Measurements from ENCODE around the gene METRN. TPM values are rescaled to one million over a fixed set of nuclear protein-coding genes. Genes with fewer than 3 reads are reported as not detected.

METRN gene
- total and polyA plus RNA-seq, 10 donors, result 7.2 to 31.9 (median 14.6) TPM

GRCh38 chr16:700684-701584, 14.0 kb upstream of the METRN start:
- Histone ChIP-seq H3K4me1 (peaks cover 1 to 41% (median 23%) of the 10 kb centered on the region in 6 donors), H3K27me3 (replicated peaks in 1 of 7) (peaks cover 6 to 100% (median 77%) of the 10 kb centered on the region in 7 donors), H3K27ac (no peak overlapping the region), H3K36me3 (no peaks in the 10 kb centered on the region), H3K9me3 (no peaks in the 10 kb centered on the region), H3K4me3 (peak overlapping the region in 1 of 8 donors; percentile 18)
- DNase-seq, result no peak
- intact Hi-C loops (cut with DNase I; ENCODE audit: low total_unique reads), result no loop called here
- TF ChIP-seq POLR2AphosphoS5 (IDR thresholded peaks at IDR 0.05) (no peak), POLR2A (IDR thresholded peaks at IDR 0.05) (no peak)
- TF ChIP-seq, protein P1, sequence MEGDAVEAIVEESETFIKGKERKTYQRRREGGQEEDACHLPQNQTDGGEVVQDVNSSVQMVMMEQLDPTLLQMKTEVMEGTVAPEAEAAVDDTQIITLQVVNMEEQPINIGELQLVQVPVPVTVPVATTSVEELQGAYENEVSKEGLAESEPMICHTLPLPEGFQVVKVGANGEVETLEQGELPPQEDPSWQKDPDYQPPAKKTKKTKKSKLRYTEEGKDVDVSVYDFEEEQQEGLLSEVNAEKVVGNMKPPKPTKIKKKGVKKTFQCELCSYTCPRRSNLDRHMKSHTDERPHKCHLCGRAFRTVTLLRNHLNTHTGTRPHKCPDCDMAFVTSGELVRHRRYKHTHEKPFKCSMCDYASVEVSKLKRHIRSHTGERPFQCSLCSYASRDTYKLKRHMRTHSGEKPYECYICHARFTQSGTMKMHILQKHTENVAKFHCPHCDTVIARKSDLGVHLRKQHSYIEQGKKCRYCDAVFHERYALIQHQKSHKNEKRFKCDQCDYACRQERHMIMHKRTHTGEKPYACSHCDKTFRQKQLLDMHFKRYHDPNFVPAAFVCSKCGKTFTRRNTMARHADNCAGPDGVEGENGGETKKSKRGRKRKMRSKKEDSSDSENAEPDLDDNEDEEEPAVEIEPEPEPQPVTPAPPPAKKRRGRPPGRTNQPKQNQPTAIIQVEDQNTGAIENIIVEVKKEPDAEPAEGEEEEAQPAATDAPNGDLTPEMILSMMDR (IDR thresholded peaks at IDR 0.05 in 8 of 11, conservative IDR thresholded peaks at IDR 0.05 in 3 of 11), result no peak
- WGBS, 5 donors, result 7 to 14% (median 7%) methylated on average over 37 to 76 of the region's 76 CpGs

DNA sequence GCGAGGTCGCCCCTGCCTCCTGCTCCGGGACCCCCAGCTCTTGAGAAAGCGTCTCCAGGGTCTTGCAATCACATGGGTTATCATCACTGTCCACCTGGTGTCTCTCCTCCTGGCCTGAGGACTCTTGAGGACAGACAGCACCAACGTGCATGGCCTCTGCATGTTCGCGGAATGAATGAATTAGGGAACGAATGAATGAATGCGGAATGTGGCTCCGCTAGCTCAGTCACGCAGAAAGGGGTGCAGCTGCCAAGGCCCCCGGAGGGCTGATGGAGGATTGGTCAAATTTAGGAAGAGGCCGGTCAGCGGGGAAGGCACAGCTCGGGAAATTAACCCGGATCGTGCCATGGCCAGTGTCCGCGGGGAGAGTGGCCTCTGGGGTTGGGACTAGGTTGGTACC, 12.6 kb upstream of the METRN start:
- peaks cover 6 to 100% (median 82%) of the 10 kb centered on the region in 7 donors for H3K27me3 ChIP-seq (replicated peaks in 1 of 7)
- 85 to 88% (median 86%) methylated on average over 19 of the region's 19 CpGs for WGBS, 5 donors
- no peaks in the 10 kb centered on the region for H3K36me3 ChIP-seq
- intact Hi-C loops (cut with DNase I; ENCODE audit: low total_unique reads), result no loop called here
- TF ChIP-seq, protein P1 (IDR thresholded peaks at IDR 0.05 in 8 of 11, conservative IDR thresholded peaks at IDR 0.05 in 3 of 11), result no peak
- no peak for TF ChIP-seq POLR2A (IDR thresholded peaks at IDR 0.05)
- no peak for TF ChIP-seq POLR2AphosphoS5 (IDR thresholded peaks at IDR 0.05)
- no peak overlapping the region for H3K27ac ChIP-seq
- no peak overlapping the region for H3K4me3 ChIP-seq
- H3K9me3 ChIP-seq, result no peaks in the 10 kb centered on the region
- no peak for DNase-seq
- peaks cover 0 to 46% (median 22%) of the 10 kb centered on the region in 6 donors for H3K4me1 ChIP-seq

GRCh38 chr16:703406-703805, 11.5 kb upstream of the METRN start:
- WGBS, 5 donors, result 67 to 82% (median 81%) methylated on average over 1 to 12 of the region's 12 CpGs
- Histone ChIP-seq H3K27ac (no peak overlapping the region), H3K4me1 (peaks cover 0 to 46% (median 22%) of the 10 kb centered on the region in 6 donors), H3K4me3 (no peak overlapping the region), H3K27me3 (replicated peaks in 1 of 7) (peaks cover 6 to 99% (median 91%) of the 10 kb centered on the region in 7 donors), H3K36me3 (no peaks in the 10 kb centered on the region), H3K9me3 (no peaks in the 10 kb centered on the region)
- no peak for DNase-seq
- no peak for TF ChIP-seq POLR2AphosphoS5 (IDR thresholded peaks at IDR 0.05)
- no peak for TF ChIP-seq POLR2A (IDR thresholded peaks at IDR 0.05)
- TF ChIP-seq, protein P1 (IDR thresholded peaks at IDR 0.05 in 8 of 11, conservative IDR thresholded peaks at IDR 0.05 in 3 of 11), result no peak
- intact Hi-C loops (cut with DNase I; ENCODE audit: low total_unique reads), result no loop called here

DNA sequence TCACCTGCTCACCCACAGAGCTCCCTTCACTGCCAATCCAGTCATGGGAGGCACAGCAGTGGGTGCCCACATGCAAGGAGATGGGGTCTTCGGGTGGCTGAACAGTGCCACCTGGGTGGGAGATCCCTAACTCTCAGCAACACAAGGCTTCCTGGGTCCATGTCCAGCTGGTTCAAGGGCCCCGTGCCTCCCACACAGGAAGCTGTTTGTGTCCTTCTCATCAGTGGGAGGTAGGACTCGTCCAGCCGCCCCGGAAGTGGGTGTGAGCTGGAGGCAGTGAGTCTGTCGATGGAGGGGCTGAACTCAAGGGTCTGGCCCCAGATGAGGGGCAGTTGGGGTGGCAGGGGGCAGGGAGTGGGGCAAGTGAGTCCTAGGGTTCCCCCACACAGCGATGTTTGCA, 10.9 kb upstream of the METRN start:
- WGBS, 5 donors, result 54 to 80% (median 68%) methylated on average over 1 to 7 of the region's 7 CpGs
- Histone ChIP-seq H3K9me3 (no peaks in the 10 kb centered on the region), H3K27ac (no peak overlapping the region), H3K27me3 (replicated peaks in 1 of 7) (peaks cover 6 to 100% (median 96%) of the 10 kb centered on the region in 7 donors), H3K4me1 (peaks cover 0 to 46% (median 22%) of the 10 kb centered on the region in 6 donors), H3K36me3 (no peaks in the 10 kb centered on the region), H3K4me3 (no peak overlapping the region)
- TF ChIP-seq, protein P1 (IDR thresholded peaks at IDR 0.05 in 8 of 11, conservative IDR thresholded peaks at IDR 0.05 in 3 of 11), result no peak
- TF ChIP-seq POLR2A (IDR thresholded peaks at IDR 0.05) (no peak), POLR2AphosphoS5 (IDR thresholded peaks at IDR 0.05) (no peak)
- intact Hi-C loops (cut with DNase I; ENCODE audit: low total_unique reads), result no loop called here
- no peak for DNase-seq

Data from spleen (tissue), 11 donors.